ENCODE measurements around the gene MMGT1.
"Not testable (repeated sequence)": the region's sequence is repeated elsewhere in the genome, so short reads cannot be mapped to it uniquely, and the experiment has no call there.

Gene MMGT1

GRCh38 chrX:135923353-135923752, 50.4 kb downstream of the MMGT1 start:
- DNase-seq (ENCODE audit: low read depth), result no peak

- DNase-seq (ENCODE audit: low read depth), result not testable (repeated sequence)
Measured at GRCh38 chrX:135920516-135920915, 53.3 kb downstream of the MMGT1 start.

GRCh38 chrX:135914404-135914803, 59.4 kb downstream of the MMGT1 start:
- no peak for DNase-seq (ENCODE audit: low read depth)

Measured in stimulated activated CD8-positive, alpha-beta memory T cell treated with anti-CD3 and anti-CD28 coated beads, Interleukin-4, amount 100 ng/mL, for 24 hours (primary cell).